ENCODE data around the gene FOXN4.

DNA sequence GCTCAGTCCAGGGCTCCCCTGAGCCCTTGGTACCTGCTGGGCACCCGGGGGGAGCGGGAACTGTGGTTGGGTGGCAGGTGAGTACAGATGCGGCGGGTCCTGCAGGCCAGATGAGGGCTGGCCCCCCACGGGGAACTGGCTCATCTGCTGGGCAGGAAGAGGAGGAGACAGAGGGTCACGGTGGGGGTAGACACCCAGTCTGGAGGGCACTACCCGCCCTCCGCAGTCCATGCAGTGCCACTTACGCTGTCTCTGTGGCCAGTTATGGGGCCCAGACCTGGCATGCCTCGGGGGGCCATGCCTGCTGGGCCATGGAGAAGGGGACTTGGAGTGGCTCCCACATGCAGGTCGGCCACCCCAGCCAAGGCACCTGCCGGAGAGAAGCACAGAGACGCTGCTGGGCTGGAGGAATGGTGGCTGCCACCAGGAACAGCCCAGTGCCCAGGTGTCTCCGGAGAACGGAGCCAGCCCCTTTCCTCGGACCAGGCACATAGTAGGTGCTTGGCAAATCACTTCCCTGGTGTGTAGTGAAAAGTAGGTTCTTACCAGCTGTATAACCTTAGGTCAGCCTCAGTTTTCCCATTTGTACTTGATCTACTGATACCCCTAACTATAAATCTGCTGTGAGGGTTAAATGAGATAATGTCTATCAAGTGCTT is 21.1 kb downstream of the FOXN4 start:
- TF ChIP-seq, protein P1, sequence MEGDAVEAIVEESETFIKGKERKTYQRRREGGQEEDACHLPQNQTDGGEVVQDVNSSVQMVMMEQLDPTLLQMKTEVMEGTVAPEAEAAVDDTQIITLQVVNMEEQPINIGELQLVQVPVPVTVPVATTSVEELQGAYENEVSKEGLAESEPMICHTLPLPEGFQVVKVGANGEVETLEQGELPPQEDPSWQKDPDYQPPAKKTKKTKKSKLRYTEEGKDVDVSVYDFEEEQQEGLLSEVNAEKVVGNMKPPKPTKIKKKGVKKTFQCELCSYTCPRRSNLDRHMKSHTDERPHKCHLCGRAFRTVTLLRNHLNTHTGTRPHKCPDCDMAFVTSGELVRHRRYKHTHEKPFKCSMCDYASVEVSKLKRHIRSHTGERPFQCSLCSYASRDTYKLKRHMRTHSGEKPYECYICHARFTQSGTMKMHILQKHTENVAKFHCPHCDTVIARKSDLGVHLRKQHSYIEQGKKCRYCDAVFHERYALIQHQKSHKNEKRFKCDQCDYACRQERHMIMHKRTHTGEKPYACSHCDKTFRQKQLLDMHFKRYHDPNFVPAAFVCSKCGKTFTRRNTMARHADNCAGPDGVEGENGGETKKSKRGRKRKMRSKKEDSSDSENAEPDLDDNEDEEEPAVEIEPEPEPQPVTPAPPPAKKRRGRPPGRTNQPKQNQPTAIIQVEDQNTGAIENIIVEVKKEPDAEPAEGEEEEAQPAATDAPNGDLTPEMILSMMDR (IDR thresholded peaks at IDR 0.05; ENCODE audit: borderline replicate concordance, extremely low read depth, low read length, poor library complexity, severe bottlenecking) = no peak
- no peak for TF ChIP-seq EZH2 (IDR thresholded peaks at IDR 0.05; ENCODE audit: borderline replicate concordance, low read depth, low read length, severe bottlenecking)
